ENCODE data around the gene FANCL. TPM values are rescaled to one million over a fixed set of nuclear protein-coding genes. Genes with fewer than 3 reads are reported as not detected.
"Not testable (repeated sequence)": the region's sequence is repeated elsewhere in the genome, so short reads cannot be mapped to it uniquely, and the experiment has no call there.

The FANCL gene
- total RNA-seq, 1 experiment from 2014 or later: 95.8 TPM

DNA sequence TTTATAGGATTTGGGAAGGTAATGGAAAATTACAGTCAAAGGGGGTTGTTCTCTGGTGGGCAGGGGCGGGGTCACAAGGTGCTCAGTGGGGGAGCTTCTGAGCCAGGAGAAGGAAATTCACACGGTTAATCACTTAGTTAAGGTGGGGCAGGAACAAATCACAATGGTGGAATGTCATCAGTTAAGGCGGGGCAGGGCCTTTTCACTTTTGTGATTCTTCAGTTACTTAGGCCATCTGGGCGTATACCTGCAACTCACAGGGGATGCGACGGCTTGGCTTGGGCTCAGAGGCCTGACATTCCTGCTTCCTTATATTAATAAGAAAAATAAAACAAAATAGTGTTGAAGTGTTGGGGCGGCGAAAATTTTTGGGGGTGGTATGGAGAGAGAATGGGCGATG, 127.6 kb downstream of the FANCL start:
- not testable (repeated sequence) for DNase-seq; H3K9me3 ChIP-seq (ENCODE audit: low read length); H3K9me2 ChIP-seq (replicated peaks; ENCODE audit: insufficient read depth, low read length); H2AFZ ChIP-seq (ENCODE audit: low read length); H4K20me1 ChIP-seq (ENCODE audit: insufficient read depth, low read depth, low read length); H3K9ac ChIP-seq (ENCODE audit: low read length); H3K36me3 ChIP-seq (ENCODE audit: insufficient read depth, low read length); H3K27ac ChIP-seq (ENCODE audit: low read length); H3K4me2 ChIP-seq (ENCODE audit: low read depth, low read length, poor library complexity, severe bottlenecking); H3K4me3 ChIP-seq (ENCODE audit: low read length); H3K4me1 ChIP-seq (ENCODE audit: low read length); H3K27me3 ChIP-seq (ENCODE audit: low read length)
- peaks cover 25% of the 10 kb centered on the region for H3K79me2 ChIP-seq (ENCODE audit: low read length)

DNA sequence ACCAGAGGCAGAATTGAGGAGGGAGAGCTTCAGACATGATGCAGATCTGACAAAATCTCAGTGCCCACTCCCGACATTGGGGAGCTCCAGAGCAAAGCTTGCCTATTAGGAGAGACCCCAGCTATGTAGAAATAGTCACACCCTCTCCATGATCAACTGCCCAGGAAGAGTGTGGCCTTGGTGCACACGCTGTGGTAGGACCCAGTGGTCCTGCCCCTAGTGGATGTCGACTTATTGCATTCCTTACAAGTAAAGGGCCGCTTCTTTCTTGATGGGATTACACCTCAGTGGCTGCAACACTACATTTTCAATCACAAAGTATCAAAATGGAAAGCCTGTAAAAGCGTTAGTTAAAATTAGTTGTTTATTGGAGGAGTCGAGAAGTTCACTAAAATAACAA, 130.4 kb downstream of the FANCL start:
- Histone ChIP-seq H3K27me3 (ENCODE audit: low read length) (no peaks in the 10 kb centered on the region), H3K9me2 (replicated peaks; ENCODE audit: insufficient read depth, low read length) (no peaks in the 10 kb centered on the region), H3K36me3 (ENCODE audit: insufficient read depth, low read length) (no peaks in the 10 kb centered on the region), H3K4me1 (ENCODE audit: low read length) (peaks cover 23% of the 10 kb centered on the region), H4K20me1 (ENCODE audit: insufficient read depth, low read depth, low read length) (no peaks in the 10 kb centered on the region), H3K79me2 (ENCODE audit: low read length) (peaks cover 39% of the 10 kb centered on the region), H3K9ac (ENCODE audit: low read length) (no peak overlapping the region), H2AFZ (ENCODE audit: low read length) (no peak overlapping the region), H3K9me3 (ENCODE audit: low read length) (no peaks in the 10 kb centered on the region), H3K27ac (ENCODE audit: low read length) (no peak overlapping the region), H3K4me3 (ENCODE audit: low read length) (no peak overlapping the region), H3K4me2 (ENCODE audit: low read depth, low read length, poor library complexity, severe bottlenecking) (no peak overlapping the region)
- no peak for DNase-seq

DNA sequence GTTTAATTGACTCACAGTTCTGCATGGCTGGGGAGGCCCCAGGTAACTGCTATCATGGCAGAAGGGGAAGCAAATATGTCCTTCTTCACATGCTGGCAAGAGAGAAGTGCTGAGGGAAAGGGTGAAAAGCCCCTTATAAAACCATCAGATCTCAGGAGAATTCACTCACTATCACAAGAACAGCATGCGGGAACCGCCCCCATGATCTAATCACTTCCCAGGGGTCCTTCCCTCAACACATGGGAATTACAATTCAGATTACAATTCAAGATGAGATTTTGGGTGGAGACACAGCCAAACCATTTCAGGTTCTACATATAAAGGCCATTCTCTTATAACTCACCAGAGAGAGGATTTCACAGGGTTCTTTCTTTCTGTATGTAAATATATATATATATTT, 131.6 kb downstream of the FANCL start:
- no peaks in the 10 kb centered on the region for H3K36me3 ChIP-seq (ENCODE audit: insufficient read depth, low read length)
- H3K9me2 ChIP-seq (replicated peaks; ENCODE audit: insufficient read depth, low read length): no peaks in the 10 kb centered on the region; the same call in 1 of the 2 replicates
- H3K79me2 ChIP-seq (ENCODE audit: low read length): peaks cover 44% of the 10 kb centered on the region
- H3K9me3 ChIP-seq (ENCODE audit: low read length): no peaks in the 10 kb centered on the region
- no peak overlapping the region for H3K9ac ChIP-seq (ENCODE audit: low read length)
- H3K4me2 ChIP-seq (ENCODE audit: low read depth, low read length, poor library complexity, severe bottlenecking): no peak overlapping the region
- H3K4me1 ChIP-seq (ENCODE audit: low read length): peaks cover 25% of the 10 kb centered on the region
- no peak overlapping the region for H3K27ac ChIP-seq (ENCODE audit: low read length)
- no peak overlapping the region for H2AFZ ChIP-seq (ENCODE audit: low read length)
- H3K27me3 ChIP-seq (ENCODE audit: low read length): no peaks in the 10 kb centered on the region
- DNase-seq: no peak
- no peak overlapping the region for H3K4me3 ChIP-seq (ENCODE audit: low read length)
- no peaks in the 10 kb centered on the region for H4K20me1 ChIP-seq (ENCODE audit: insufficient read depth, low read depth, low read length)

Other genes with a start within 250 kb of the FANCL start
- gene VRK2, start 194.5 kb downstream of the FANCL start, total RNA-seq (2014; rRNA removed; shearing (Covaris generic); ENCODE audit: low replicate concordance): 41.8 and 58.7 TPM in 2 replicates